Measurements from ENCODE around the gene C4A. TPM values are rescaled to one million over a fixed set of nuclear protein-coding genes. Genes with fewer than 3 reads are reported as not detected.
"Not testable (repeated sequence)": the region's sequence is repeated elsewhere in the genome, so short reads cannot be mapped to it uniquely, and the experiment has no call there.

The C4A gene
- total and polyA plus RNA-seq, 9 donors: 6.6 to 20.4 (median 15.4) TPM

GRCh38 chr6:32040299-32041049, 58.6 kb downstream of the C4A start:
- not testable (repeated sequence) for DNase-seq

GRCh38 chr6:32041050-32041321, 59.1 kb downstream of the C4A start:
- H3K27me3 ChIP-seq (ENCODE audit: control insufficient read depth, insufficient read depth, low read length); H3K9me3 ChIP-seq (replicated peaks; ENCODE audit: control insufficient read depth, low read depth, low read length); H3K4me1 ChIP-seq (ENCODE audit: control insufficient read depth, insufficient read depth, low read length); H3K4me3 ChIP-seq (ENCODE audit: low read length); H3K36me3 ChIP-seq (ENCODE audit: control insufficient read depth, insufficient read depth, low read length); H3K27ac ChIP-seq (ENCODE audit: low read length); DNase-seq: not testable (repeated sequence)
- WGBS (ENCODE audit: insufficient coverage): no CpG with 5 or more reads among the region's 13 CpGs

More at GRCh38 chr6:32040299-32041049, 58.6 kb downstream of the C4A start:
- H3K4me1 ChIP-seq (ENCODE audit: control insufficient read depth, insufficient read depth, low read length); H3K27ac ChIP-seq (ENCODE audit: low read length); H3K9me3 ChIP-seq (replicated peaks; ENCODE audit: control insufficient read depth, low read depth, low read length); H3K36me3 ChIP-seq (ENCODE audit: control insufficient read depth, insufficient read depth, low read length); H3K27me3 ChIP-seq (ENCODE audit: control insufficient read depth, insufficient read depth, low read length); H3K4me3 ChIP-seq (ENCODE audit: low read length): not testable (repeated sequence)
- WGBS (ENCODE audit: insufficient coverage): no CpG with 5 or more reads among the region's 43 CpGs

GRCh38 chr6:32041385-32041784, 59.5 kb downstream of the C4A start:
- H3K4me1 ChIP-seq (ENCODE audit: control insufficient read depth, insufficient read depth, low read length); H3K27ac ChIP-seq (ENCODE audit: low read length); H3K9me3 ChIP-seq (replicated peaks; ENCODE audit: control insufficient read depth, low read depth, low read length); H3K36me3 ChIP-seq (ENCODE audit: control insufficient read depth, insufficient read depth, low read length); H3K27me3 ChIP-seq (ENCODE audit: control insufficient read depth, insufficient read depth, low read length); DNase-seq; H3K4me3 ChIP-seq (ENCODE audit: low read length): not testable (repeated sequence)
- no CpG with 5 or more reads among the region's 10 CpGs for WGBS (ENCODE audit: insufficient coverage)

GRCh38 chr6:32042276-32042675, 60.4 kb downstream of the C4A start:
- not testable (repeated sequence) for H3K27ac ChIP-seq (ENCODE audit: low read length); DNase-seq; H3K4me3 ChIP-seq (ENCODE audit: low read length); H3K27me3 ChIP-seq (ENCODE audit: control insufficient read depth, insufficient read depth, low read length); H3K36me3 ChIP-seq (ENCODE audit: control insufficient read depth, insufficient read depth, low read length); H3K9me3 ChIP-seq (replicated peaks; ENCODE audit: control insufficient read depth, low read depth, low read length)
- WGBS (ENCODE audit: insufficient coverage): 83% methylated on average over 3 of the region's 15 CpGs
- peaks cover 15% of the 10 kb centered on the region for H3K4me1 ChIP-seq (ENCODE audit: control insufficient read depth, insufficient read depth, low read length)

GRCh38 chr6:32043589-32044380, 61.9 kb downstream of the C4A start:
- Histone ChIP-seq H3K4me1 (ENCODE audit: control insufficient read depth, insufficient read depth, low read length) (peaks cover 30% of the 10 kb centered on the region), H3K36me3 (ENCODE audit: control insufficient read depth, insufficient read depth, low read length) (peaks cover 19% of the 10 kb centered on the region)
- WGBS (ENCODE audit: insufficient coverage): 82% methylated on average over 8 of the region's 31 CpGs
- not testable (repeated sequence) for H3K4me3 ChIP-seq (ENCODE audit: low read length); H3K27me3 ChIP-seq (ENCODE audit: control insufficient read depth, insufficient read depth, low read length); H3K27ac ChIP-seq (ENCODE audit: low read length); H3K9me3 ChIP-seq (replicated peaks; ENCODE audit: control insufficient read depth, low read depth, low read length); DNase-seq

GRCh38 chr6:32044916-32045315, 63.1 kb downstream of the C4A start:
- WGBS (ENCODE audit: insufficient coverage): 89% methylated on average over 1 of the region's 18 CpGs
- not testable (repeated sequence) for H3K27me3 ChIP-seq (ENCODE audit: control insufficient read depth, insufficient read depth, low read length); H3K9me3 ChIP-seq (replicated peaks; ENCODE audit: control insufficient read depth, low read depth, low read length); H3K4me3 ChIP-seq (ENCODE audit: low read length); H3K27ac ChIP-seq (ENCODE audit: low read length); DNase-seq
- Histone ChIP-seq H3K36me3 (ENCODE audit: control insufficient read depth, insufficient read depth, low read length) (peaks cover 22% of the 10 kb centered on the region), H3K4me1 (ENCODE audit: control insufficient read depth, insufficient read depth, low read length) (peaks cover 30% of the 10 kb centered on the region)

- peak; percentile 25 for DNase-seq
- H3K27ac ChIP-seq (ENCODE audit: low read length): peak overlapping the region; percentile 63
- H3K36me3 ChIP-seq (ENCODE audit: control insufficient read depth, insufficient read depth, low read length): peaks cover 25% of the 10 kb centered on the region
- 41% methylated on average over 10 of the region's 22 CpGs for WGBS (ENCODE audit: insufficient coverage)
- H3K27me3 ChIP-seq (ENCODE audit: control insufficient read depth, insufficient read depth, low read length): no peaks in the 10 kb centered on the region
- no peaks in the 10 kb centered on the region for H3K9me3 ChIP-seq (replicated peaks; ENCODE audit: control insufficient read depth, low read depth, low read length)
- peaks cover 30% of the 10 kb centered on the region for H3K4me1 ChIP-seq (ENCODE audit: control insufficient read depth, insufficient read depth, low read length)
- no peak overlapping the region for H3K4me3 ChIP-seq (ENCODE audit: low read length)
These were observed 64.1 kb downstream of the C4A start for GRCh38 chr6:32045811-32046449.

GRCh38 chr6:32046450-32047083, 64.7 kb downstream of the C4A start:
- peaks cover 30% of the 10 kb centered on the region for H3K4me1 ChIP-seq (ENCODE audit: control insufficient read depth, insufficient read depth, low read length)
- H3K27me3 ChIP-seq (ENCODE audit: control insufficient read depth, insufficient read depth, low read length): no peaks in the 10 kb centered on the region
- WGBS (ENCODE audit: insufficient coverage): 26% methylated on average over 6 of the region's 14 CpGs
- DNase-seq: peak; percentile 69
- H3K4me3 ChIP-seq (ENCODE audit: low read length): no peak overlapping the region
- no peaks in the 10 kb centered on the region for H3K9me3 ChIP-seq (replicated peaks; ENCODE audit: control insufficient read depth, low read depth, low read length)
- H3K36me3 ChIP-seq (ENCODE audit: control insufficient read depth, insufficient read depth, low read length): peaks cover 31% of the 10 kb centered on the region
- peak overlapping the region; percentile 63 for H3K27ac ChIP-seq (ENCODE audit: low read length)

- Histone ChIP-seq H3K27ac (ENCODE audit: low read length) (peak overlapping the region; percentile 63), H3K4me3 (ENCODE audit: low read length) (no peak overlapping the region), H3K27me3 (ENCODE audit: control insufficient read depth, insufficient read depth, low read length) (no peaks in the 10 kb centered on the region), H3K9me3 (replicated peaks; ENCODE audit: control insufficient read depth, low read depth, low read length) (no peaks in the 10 kb centered on the region), H3K36me3 (ENCODE audit: control insufficient read depth, insufficient read depth, low read length) (peaks cover 31% of the 10 kb centered on the region), H3K4me1 (ENCODE audit: control insufficient read depth, insufficient read depth, low read length) (peaks cover 30% of the 10 kb centered on the region)
- DNase-seq: peak; percentile 87
- WGBS (ENCODE audit: insufficient coverage): 40% methylated on average over 8 of the region's 11 CpGs
These were observed 65.2 kb downstream of the C4A start for GRCh38 chr6:32047084-32047478.

- Histone ChIP-seq H3K27ac (ENCODE audit: low read length) (peak overlapping the region; percentile 63), H3K36me3 (ENCODE audit: control insufficient read depth, insufficient read depth, low read length) (peaks cover 31% of the 10 kb centered on the region), H3K4me3 (ENCODE audit: low read length) (no peak overlapping the region), H3K27me3 (ENCODE audit: control insufficient read depth, insufficient read depth, low read length) (no peaks in the 10 kb centered on the region), H3K9me3 (replicated peaks; ENCODE audit: control insufficient read depth, low read depth, low read length) (no peaks in the 10 kb centered on the region), H3K4me1 (ENCODE audit: control insufficient read depth, insufficient read depth, low read length) (peaks cover 30% of the 10 kb centered on the region)
- 72% methylated on average over 6 of the region's 6 CpGs for WGBS (ENCODE audit: insufficient coverage)
- DNase-seq: no peak
These were observed 65.6 kb downstream of the C4A start for GRCh38 chr6:32047539-32047854.

All from muscle of leg (tissue), 11 donors.